NCI-H1092 (cell line): Measurements from ENCODE around the gene EML1.
A peak's percentile ranks its signal among the peaks of the same experiment; 100 is the strongest.

Experiments used
- DNase-seq: peaks from one replicate; lab custom pipeline; 2025; lab: John Stamatoyannopoulos, UW

EML1 gene

DNA sequence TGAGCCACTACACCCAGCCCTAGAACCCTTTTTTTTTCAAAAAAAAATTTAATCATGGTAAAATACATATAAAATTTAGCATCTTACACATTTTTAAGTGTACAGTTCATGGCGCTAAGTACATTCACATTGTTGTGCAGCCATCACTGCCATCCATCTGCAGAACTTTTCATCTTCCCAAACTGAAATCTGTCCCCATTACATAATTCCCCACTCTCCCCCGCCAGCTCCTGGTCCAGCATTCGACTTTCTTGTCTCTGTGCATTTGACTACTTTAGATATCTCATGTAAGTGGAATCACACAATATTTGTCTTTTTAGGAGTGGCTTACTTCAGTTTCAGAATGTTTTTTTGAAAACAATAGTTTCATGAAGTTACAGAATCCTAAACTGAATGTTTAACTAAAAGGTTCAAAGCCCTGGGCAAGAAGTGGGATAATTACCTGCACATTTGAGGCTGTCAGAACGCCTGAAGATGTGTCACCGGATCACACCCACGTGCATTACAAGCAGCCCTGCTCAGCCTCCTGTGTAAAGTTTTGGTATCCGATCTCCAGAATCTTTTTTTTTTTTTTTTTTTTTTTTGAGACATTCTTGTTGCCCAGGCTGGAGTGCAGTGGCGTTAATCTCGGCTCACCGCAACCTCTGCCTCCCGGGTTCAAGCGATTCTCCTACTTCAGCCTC lies 12.7 kb downstream of the EML1 start:
- no peak for DNase-seq

DNA sequence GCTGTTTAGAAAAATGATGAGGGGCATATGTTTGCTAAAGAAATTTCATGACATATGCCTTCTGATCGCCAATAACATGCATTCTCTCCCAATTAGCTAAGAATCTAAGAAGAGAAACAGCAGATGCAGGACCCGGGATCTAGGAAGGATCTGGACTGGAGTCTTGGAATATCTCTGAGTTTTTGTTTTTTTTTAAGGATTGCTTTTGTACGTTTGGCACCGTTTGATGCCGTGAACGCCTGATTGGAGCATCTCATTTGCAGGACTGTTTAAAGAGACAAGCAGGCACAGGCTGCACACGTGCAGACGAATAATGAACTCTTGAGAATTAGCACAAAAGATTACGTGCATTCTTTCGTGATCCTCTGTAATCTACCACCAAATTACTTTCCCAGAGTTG lies 13.6 kb downstream of the EML1 start:
- no peak for DNase-seq

DNA sequence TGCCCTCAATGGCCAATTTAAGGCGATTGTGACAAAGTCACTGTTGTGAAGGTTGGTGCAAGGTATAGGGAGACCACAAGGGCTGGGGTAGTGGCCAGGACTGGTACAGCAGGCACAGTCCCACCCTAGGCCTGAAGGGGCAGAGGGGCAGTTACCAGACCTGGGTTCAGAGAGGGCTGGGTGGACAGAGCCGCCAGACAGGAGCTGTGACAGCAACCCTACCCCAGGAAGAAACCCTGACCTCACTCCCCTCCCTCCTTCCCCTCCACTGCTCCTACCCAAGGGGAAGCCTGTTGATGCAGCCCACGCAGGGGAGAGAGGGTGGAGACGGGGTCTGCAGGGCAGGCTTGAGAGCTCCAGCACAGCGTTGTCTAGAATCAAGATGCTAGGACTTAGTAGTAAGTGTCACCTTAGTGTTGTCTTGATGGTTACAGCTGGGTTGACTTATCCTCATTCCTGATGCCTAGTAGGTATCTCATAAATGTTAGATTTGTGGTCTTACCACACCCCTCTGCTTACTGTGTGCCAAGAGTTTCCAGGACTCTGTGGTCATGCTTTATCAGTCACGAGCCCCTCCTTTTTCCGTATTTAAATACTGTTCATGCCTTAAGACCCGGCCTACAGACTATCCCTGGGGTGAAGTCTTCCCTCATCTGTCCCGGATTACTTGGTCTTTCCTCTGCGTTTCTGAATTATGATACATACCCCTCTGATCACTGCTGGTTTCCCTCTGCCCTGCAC lies 14.4 kb downstream of the EML1 start:
- DNase-seq: no peak

DNA sequence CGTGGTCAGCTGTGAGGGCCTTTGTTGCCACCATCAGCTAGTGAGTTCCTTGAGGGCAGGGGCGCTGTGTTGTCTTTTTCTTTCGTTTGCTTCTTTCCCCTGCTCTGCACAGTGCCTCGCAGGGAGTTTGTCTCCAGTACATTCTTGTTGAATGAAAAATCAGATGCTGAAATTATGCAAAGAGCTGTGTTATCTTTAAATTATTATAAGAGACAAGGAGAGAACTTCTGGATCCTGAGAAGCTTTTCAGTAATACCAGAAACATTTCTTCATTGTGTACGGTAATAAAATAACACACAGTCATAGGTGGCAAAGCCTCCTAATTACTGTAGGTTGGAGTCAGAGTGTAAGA lies 14.9 kb downstream of the EML1 start:
- no peak for DNase-seq

DNA sequence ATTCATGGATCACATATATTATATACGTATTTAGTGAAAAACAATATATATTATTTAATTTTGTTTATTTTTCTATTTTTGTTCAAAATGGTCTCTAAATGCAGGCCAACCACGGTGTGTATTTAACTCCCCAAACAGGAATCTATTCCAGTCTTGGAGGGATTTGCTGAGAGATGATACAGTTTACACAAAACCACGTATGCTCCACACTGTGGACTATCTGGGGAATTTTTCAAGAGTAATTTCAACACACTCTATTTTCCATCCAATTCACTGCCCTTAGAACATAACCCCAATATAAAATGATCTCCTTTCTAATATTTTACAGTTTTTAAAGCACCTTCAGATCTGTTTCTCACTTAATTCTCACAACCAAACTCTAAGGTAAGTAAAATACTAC lies 15.3 kb downstream of the EML1 start:
- no peak for DNase-seq

DNA sequence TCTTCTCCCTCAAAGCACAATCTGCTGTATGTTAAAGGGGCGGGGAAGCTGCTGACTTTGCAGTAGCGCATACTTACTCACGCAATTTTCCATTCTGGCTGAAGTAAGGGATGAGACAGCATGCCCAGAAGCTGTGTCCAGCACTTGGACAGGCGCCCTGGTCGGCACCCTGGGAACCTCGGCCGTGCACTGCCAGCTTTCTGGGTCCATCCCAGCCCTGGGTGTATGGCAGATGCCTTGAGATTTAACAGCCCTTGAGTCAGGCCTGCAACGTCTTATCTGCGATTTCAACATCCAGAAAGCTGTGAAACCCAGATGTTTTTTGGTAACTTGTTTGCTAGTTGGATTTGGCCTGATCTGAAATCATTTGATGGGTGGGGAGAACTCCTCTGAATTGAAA lies 16.1 kb downstream of the EML1 start:
- no peak for DNase-seq

DNA sequence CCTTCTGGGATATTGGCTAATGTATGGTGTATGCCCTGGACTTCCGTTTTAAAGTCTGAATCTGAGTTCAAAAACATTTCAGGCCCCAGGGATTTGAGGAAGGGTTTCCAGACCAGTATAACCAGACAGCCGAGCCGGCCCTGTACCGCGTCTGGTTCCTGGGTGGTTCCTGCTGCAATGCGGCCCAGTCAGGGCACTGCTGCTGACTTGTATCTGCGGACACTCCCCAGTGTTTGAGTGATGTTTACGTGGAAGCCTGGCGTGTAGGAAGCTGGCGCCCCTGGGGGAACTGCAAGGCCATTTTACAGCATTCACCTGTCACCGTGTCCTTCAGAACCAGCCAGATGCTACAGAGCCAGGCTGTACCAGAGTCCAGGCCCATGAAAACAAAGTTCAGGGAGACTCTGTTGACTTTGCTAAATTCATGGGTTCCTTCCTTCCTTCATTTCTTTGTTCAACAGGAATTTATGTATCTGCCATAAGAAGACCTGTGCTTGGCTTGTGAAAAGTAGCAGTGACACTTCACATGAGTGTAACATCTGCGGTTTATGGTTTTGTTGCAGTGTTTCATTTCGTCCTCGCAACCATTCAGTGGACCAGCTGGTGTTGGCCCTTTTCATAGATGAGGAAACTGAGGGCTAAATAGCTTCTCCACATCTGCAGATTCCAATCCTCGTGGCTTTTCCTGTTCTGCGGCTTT lies 16.8 kb downstream of the EML1 start:
- DNase-seq: no peak

DNA sequence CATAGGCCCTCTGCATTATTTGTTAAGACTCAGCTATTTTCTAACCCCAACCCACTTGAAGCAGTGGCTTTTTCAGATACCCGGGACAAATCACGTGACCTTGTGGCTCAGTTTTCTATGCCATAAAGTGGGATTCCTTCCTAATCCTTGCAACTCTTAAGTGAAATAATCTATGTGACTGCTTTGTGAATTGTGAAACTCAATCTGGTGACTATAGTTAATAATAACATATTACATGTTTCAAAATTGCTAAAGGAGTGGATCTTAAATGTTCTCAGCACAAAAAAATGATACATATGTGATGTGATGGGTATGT lies 17.3 kb downstream of the EML1 start:
- no peak for DNase-seq

DNA sequence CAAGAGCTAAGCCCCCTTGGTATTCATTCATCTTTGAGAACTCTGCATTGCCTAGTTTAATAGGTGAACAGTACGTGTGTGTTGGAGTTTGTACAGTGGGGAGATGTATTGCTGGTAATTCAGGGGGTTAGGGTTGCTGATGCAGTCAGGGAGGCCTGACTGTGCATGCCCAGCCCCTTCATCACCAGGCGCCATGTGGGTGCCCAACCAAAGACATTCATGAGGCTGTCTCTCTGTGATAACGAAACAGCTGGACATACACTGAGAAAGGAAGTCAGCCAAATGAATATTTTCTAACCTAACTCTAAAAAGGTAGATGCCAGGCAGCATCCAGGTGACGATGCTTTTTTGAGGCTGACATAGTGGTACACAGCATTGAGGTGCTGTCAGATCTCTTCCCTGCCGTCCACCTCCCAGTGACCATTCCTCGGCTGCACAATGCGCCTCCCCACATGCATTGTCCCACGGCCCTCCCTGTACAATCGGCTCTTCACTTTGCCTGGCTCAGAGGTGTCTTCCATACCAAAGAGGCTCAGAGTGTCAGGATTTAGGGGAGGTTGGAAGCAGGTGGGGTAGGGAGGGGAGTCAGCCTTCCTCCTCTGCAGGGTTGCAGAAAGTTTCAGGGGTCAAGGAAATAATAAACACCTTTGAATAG lies 19.0 kb downstream of the EML1 start:
- DNase-seq: no peak

DNA sequence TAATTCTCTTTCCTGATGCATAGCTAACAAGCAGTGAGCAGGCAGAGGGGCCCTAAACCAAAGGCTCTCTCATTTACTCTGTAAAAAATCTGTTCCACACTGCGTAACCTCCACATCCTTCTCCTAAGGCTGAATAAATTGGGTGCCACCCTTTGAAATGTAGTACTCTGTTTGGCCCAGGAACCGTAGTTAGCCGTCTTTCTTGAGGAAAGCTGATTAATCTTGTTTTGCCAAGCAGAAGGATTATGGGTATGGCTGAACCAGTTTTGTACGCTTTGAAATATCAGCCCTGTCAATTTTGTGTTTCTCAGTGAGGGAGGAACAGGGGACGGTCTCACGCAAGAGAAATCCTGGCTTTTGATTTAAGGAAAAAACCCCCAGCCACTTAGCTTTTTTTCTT lies 19.7 kb downstream of the EML1 start:
- DNase-seq: no peak

DNA sequence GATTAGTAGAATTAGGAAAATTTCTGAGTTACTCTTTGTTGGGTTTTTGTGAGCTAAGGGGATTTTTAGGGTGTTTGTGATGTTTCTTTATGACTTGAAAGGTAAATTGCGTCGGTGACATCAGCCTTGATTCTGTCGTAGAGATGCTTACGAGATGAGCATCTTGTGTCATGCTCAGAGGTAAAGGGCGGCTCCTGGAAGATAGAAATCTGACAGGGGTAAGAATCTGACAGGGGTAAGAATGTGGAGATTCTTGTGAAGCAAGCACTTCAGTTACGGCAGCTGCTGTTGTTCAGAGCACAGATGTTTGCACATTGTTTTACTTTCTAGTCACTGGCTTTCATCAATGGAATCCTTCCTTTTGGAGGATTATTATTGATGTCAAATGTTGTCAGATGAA lies 22.5 kb downstream of the EML1 start:
- DNase-seq: no peak

DNA sequence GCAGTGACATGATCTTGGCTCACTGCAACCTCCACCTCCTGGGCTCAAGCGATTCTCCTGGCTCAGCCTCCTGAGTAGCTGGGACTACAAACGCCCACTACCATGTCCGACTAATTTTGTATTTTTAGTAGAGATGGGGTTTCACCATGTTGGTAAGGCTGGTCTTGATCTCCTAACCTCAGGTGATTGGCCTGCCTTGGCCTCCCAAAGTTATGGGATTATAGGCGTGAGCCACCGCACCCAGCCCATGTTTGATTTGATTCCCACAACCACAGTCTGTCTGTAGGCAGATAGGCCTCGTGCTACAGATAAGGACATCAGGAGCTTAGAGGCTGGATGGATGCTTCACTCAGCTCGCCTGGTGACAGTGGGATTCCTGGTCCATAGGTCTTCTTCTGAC lies 23.0 kb downstream of the EML1 start:
- no peak for DNase-seq

DNA sequence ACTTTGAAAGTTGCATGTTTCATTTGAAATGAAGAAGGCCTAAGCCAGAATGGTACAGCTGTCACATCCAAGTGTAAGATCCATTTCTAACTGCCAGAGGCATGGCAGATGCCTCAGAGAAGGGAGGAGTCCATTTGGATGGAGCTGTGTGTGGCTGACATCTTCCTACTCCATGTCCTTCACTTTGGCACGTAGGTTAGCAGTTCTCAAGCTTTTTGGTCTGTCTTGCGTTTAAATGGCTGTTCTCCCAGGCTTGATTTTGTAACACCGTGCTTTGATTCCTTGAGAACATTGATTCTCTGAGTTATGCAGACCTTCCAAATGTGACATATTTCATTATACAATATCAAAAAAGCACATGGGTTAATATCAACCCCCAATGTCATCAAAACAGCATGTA lies 23.4 kb downstream of the EML1 start:
- DNase-seq: no peak

DNA sequence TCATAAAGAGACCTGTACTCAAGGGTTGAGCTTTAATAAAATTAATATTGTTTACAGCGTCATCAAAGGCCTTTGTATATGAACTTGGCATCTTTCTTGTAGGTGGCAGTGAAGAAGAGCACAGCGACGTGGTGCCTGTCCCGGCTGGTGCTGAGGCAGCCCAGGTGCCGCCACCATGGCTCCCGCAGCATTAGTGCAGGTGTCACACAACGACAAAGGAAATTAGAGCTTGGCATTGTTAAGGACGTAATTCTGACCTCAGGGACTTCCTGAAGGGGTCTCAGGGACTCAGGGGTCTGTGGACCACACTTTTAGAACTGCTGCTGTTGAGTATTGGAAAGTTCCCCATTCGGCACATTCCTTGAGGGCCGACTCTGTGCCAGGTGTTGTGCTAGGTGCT lies 24.1 kb downstream of the EML1 start:
- no peak for DNase-seq

DNA sequence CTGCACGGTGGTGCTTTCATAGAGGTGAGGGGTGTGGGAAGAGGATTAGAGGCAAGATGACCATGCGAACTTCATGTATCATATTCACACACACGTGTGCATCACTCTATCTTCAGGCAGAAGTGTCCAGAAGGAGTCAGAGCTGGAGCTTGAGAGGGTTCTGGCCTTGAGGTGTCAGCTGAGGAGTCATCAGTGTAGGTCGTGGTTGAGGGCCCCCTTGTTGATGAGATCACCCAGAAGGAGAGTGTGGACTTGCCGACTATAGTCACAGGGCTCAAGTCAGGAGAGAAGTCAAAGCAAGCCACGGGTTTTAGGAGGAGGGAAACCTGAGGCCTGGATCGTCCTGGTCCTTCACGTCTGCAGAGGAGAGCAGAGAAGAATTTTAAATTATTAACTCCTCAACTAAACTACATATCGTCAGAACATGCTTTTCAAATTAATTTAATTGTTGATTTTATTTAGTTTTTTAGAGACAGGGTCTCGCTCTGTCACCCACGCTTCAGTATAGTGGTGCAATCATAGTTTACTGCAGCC lies 25.4 kb downstream of the EML1 start:
- DNase-seq: no peak

DNA sequence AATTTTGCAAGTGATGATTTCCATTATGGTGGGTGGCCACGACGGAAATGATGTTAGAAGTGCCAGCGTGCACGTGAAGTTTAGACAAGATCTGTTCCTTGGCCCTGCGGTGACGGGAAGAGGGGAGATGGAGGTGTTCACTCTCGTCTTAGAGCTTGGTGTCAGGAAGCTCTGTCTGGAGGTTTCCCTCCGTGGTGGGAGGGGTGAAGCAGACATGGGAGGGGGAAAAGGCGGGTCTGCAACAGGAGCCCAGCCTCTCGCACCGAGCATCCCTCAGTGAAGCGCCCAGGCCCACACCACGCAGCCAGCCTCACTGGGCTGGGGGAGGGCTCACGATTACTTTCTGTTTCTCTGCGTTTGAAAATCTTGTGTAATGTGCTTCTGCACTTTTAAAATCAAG lies 26.3 kb downstream of the EML1 start:
- no peak for DNase-seq

DNA sequence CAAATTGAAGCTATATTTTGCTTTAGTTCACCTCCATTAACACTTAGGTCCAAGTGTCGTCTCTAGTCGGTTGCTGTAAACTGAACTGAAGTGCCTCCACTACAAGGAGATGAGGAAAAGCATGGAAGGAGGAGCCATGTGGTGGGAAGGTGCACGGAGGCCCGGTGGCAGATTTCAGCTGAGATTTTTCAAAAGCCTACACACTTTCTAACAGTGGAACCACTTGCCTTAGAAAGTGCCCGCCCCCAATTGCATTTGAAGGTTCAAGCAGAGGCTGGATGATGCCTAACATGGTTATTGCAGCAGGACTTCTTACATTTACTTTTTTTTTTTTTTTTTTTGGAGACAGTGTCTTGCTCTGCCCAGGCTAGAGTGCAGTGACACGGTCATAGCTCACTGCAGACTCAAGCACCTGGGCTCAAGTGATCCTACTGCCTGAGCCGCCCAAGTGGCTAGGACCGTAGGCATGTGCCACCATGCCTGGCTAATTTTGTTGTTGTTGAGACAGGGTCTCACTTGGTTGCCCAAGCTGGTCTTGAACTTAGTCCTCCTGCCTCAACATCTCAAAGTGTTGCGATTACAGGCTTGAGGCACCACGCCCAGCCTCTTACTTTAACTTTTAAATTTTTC lies 27.6 kb downstream of the EML1 start:
- DNase-seq: no peak

DNA sequence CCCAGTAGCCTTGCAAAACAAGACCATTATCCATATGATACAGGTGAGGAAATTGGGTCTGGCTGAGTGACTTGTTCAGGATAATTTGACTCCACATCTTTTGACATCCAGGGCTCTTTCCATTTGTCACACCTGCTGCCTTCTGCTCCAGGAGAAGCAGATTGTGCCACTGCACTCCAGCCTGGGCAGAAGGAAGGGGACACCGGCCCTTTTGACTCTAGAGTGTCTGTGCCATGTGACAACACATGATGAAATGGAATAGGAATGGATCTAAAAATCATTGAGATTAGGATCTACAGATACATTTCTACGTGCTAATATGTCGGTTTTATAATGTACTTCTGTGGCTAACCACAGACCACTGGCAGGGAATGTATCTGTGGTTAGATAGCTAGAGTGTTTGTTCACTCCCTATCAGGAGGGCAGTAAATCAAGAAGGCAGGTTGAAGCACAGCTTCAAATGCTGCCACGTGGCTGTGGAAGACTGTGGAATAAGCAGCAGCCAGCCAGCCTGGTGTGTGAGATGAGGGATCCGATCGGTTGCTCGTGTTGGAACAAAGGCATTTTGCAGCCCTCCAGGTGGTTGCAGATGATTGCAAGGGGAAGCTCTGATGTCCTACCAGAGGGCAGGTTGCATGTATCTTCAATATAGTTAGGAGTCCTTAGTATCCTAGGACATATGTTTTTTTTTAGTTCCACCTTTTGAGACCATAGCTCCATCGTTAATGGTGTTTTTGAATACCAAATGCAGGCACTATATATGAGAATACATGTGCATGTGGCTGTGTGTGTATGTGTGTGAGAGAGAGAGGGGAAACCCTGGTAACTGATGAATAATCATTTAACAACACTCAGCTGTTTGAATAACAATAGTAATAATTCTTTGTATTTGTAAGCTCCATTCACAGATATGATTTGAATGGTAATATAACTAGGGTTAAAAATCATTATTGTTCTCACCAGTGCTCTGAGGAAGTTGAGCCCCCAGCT lies 28.6 kb downstream of the EML1 start:
- peak; percentile 23 for DNase-seq

DNA sequence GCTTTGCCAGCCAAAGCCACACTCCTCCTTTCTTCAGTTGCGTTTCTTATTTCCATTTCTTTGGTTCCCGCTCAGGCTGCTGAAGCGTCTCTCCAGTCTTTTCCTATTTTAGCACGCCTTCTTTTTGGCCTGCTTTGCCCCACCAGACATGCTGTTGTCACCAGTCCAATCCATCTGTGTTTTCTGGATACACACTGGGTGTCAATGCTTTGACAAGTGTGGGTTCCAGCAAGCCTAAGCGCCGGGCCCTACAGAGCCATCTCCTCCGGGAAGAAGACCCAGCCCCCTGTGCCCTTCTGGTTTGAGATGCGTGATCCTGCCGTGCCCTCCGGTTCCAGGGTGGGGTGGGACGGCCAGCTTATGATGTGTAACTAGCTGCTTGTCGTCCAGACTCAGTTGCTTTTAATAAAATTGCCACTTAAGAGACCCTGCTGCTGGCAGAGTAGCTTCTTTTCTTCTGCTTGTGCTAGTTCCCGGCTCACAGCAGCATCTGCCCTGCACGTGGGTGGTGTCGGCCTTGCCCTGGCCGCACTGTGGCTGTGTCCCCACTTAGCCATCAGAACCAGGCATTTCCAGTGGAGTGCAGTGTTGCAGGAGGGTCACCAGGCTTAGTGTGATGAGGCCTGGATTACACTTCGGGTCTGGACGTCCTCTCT lies 29.7 kb downstream of the EML1 start:
- DNase-seq: no peak

DNA sequence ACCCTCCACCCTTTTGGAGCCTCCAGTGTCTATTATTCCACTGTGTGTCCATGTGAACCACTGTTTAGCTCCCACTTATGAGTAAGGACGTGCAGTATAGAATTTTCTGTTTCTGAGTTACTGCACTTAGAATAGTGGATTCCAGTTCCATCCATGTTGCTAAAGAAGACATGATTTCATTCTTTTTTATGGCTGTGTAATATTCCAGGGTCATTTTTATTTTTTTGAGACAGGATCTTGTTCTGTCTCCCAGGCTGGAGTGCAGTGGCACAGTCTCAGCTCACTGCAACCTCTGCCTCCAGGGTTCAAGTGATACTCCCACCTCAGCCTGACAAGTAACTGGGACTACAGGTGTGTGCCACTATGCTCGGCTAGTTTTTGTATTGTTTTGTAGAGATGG lies 31.6 kb downstream of the EML1 start:
- DNase-seq: no peak

DNA sequence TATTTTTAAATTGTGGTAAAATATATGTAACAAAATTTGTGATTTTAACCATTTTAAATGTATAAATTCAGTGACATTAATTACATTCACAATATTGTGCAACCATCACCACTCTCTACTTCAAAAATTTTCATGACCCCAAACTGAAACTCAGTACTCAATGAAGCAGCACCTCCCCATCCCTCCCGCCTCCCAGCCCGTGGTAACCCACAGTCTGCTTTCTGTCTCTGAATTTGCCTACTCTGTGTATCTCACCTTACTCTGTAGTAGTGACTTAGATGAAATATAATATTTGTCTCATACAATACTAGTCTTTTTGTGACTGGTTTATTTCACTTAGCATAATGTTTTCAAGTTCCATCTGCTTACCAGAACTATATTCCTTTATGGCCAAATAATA lies 36.2 kb downstream of the EML1 start:
- DNase-seq: no peak
